Measurements from ENCODE around the gene CNTLN. TPM values are rescaled to one million over a fixed set of nuclear protein-coding genes. Genes with fewer than 3 reads are reported as not detected.

CNTLN gene
- total RNA-seq, 1 donor from 2014 or later = 16.7 TPM

DNA sequence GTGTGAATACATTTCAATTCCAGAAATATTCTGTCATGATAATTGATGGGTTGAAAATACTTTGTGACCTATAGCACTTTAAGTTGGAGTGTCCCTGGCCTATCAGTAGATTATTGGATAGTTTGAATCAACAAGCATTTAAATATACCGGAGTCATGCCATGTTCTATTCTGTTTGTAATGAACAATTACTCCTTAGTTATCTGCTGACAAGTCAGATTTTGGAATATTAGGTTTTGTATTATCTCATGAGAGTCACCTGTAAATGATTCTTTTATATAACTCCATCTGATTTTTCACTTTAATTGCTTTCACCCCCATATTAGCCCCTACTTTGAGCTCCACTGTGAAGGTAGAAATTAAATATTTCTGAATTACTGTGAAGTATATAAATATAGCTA is 351.6 kb downstream of the CNTLN start:
- no peaks in the 10 kb centered on the region for H3K27me3 Mint-ChIP-seq (ENCODE audit: low read depth)
- no peak overlapping the region for H3K27ac Mint-ChIP-seq (ENCODE audit: unreplicated experiment)
- H3K4me3 Mint-ChIP-seq = no peak overlapping the region
- H3K4me1 Mint-ChIP-seq = no peaks in the 10 kb centered on the region
- peaks cover 5% of the 10 kb centered on the region for H3K36me3 Mint-ChIP-seq (ENCODE audit: low read depth)
- no peak for DNase-seq (ENCODE audit: low read depth, low spot score)
- H3K9me3 Mint-ChIP-seq = no peaks in the 10 kb centered on the region
- TF ChIP-seq, protein P1, sequence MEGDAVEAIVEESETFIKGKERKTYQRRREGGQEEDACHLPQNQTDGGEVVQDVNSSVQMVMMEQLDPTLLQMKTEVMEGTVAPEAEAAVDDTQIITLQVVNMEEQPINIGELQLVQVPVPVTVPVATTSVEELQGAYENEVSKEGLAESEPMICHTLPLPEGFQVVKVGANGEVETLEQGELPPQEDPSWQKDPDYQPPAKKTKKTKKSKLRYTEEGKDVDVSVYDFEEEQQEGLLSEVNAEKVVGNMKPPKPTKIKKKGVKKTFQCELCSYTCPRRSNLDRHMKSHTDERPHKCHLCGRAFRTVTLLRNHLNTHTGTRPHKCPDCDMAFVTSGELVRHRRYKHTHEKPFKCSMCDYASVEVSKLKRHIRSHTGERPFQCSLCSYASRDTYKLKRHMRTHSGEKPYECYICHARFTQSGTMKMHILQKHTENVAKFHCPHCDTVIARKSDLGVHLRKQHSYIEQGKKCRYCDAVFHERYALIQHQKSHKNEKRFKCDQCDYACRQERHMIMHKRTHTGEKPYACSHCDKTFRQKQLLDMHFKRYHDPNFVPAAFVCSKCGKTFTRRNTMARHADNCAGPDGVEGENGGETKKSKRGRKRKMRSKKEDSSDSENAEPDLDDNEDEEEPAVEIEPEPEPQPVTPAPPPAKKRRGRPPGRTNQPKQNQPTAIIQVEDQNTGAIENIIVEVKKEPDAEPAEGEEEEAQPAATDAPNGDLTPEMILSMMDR (conservative IDR thresholded peaks at IDR 0.05) = no peak

DNA sequence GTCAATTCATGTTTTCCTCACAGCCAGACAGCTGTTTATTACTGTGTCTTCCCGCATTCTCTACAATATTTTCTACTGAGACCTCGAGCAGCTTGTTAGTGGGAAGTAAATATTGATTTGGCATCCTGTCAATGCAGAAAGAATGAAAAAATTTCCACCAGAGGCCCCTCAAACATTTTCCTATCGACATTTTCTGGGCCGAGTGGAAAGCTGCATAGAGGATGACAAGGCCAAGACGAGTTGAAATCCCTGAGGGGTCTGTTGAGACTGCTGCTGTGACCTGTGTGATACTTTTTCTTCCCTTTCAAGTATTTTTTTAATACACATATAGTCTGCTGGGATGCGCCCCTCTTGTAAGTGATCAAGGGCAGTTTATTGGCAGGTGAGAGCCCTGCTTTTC is 352.6 kb downstream of the CNTLN start:
- DNase-seq (ENCODE audit: low read depth, low spot score) = no peak

DNA sequence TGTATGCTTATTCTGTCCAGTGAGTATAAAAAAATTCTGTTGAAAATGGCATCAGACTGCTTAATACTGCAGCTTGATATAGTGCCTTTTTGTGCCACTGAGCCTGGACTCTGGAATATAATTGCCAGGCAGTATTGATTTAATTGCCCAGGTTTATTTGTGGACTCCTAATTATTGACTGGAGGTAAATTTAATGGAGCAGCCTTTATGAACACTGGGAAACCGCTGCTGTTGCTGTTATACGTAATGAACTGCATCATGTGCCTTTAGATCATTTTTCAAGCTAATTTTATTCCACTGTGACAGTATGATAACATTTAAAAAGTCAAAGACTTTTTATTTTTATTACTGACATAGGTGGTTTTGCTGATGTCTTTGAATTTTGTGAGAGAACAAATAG is 353.8 kb downstream of the CNTLN start:
- no peaks in the 10 kb centered on the region for H3K27me3 Mint-ChIP-seq (ENCODE audit: low read depth)
- no peaks in the 10 kb centered on the region for H3K4me1 Mint-ChIP-seq
- no peak overlapping the region for H3K27ac Mint-ChIP-seq (ENCODE audit: unreplicated experiment)
- no peak overlapping the region for H3K4me3 Mint-ChIP-seq
- DNase-seq (ENCODE audit: low read depth, low spot score) = no peak
- peaks cover 5% of the 10 kb centered on the region for H3K36me3 Mint-ChIP-seq (ENCODE audit: low read depth)
- H3K9me3 Mint-ChIP-seq = no peaks in the 10 kb centered on the region
- TF ChIP-seq, protein P1 (conservative IDR thresholded peaks at IDR 0.05) = no peak

More for the DNA sequence above, 352.6 kb downstream of the CNTLN start:
- no peaks in the 10 kb centered on the region for H3K9me3 Mint-ChIP-seq
- H3K27ac Mint-ChIP-seq (ENCODE audit: unreplicated experiment) = peak overlapping the region; percentile 29
- peaks cover 3% of the 10 kb centered on the region for H3K36me3 Mint-ChIP-seq (ENCODE audit: low read depth)
- H3K4me3 Mint-ChIP-seq = no peak overlapping the region
- no peaks in the 10 kb centered on the region for H3K27me3 Mint-ChIP-seq (ENCODE audit: low read depth)
- TF ChIP-seq, protein P1 (conservative IDR thresholded peaks at IDR 0.05) = no peak
- no peaks in the 10 kb centered on the region for H3K4me1 Mint-ChIP-seq

DNA sequence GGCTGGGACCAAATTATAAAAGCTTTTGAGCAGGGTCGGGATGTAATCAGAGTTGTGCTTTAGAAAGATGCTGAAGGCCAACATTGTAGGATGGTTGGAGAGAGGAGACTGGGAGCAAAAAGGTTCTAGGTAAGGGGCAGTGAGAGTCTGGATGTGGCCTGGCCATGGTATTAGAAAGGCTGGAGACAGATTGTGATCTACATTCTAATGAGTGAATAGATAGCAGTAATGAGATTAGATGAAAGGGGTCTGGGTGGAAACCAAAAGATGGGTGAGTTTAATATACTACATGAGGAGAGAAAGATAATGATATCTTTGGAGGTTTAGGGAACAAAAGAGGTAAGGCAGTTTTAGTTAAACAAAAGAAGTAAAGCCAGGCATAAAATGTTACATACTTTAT is 355.3 kb downstream of the CNTLN start:
- no peak overlapping the region for H3K4me3 Mint-ChIP-seq
- H3K9me3 Mint-ChIP-seq = no peaks in the 10 kb centered on the region
- TF ChIP-seq, protein P1 (conservative IDR thresholded peaks at IDR 0.05) = no peak
- no peak for DNase-seq (ENCODE audit: low read depth, low spot score)
- H3K27ac Mint-ChIP-seq (ENCODE audit: unreplicated experiment) = no peak overlapping the region
- peaks cover 2% of the 10 kb centered on the region for H3K36me3 Mint-ChIP-seq (ENCODE audit: low read depth)
- no peaks in the 10 kb centered on the region for H3K27me3 Mint-ChIP-seq (ENCODE audit: low read depth)
- H3K4me1 Mint-ChIP-seq = no peaks in the 10 kb centered on the region

DNA sequence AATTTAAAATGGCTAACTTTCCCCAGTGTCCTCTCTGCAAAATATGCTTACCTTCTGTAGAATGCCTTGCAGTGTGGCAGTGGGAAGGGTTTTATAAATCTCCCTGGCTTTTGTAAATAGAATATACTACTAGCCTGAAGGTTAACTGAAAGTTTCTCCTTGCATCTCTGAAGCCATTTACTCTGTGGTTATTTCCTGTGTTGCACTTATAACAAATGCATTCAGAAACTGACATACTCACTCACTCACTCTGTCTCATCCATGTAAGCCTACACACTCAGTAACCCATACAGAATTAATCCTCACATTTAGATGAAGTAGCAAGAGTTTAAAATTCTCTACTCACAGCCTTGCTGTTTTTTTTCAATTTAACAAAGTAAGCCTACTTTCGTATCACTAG is 356.9 kb downstream of the CNTLN start:
- Mint-ChIP-seq H3K27me3 (ENCODE audit: low read depth) (no peaks in the 10 kb centered on the region), H3K4me3 (no peak overlapping the region), H3K27ac (ENCODE audit: unreplicated experiment) (no peak overlapping the region), H3K4me1 (no peaks in the 10 kb centered on the region), H3K36me3 (ENCODE audit: low read depth) (peaks cover 5% of the 10 kb centered on the region), H3K9me3 (no peaks in the 10 kb centered on the region)
- TF ChIP-seq, protein P1 (conservative IDR thresholded peaks at IDR 0.05) = no peak
- DNase-seq (ENCODE audit: low read depth, low spot score) = no peak

GRCh38 chr9:17503196-17503595 is 368.4 kb downstream of the CNTLN start:
- TF ChIP-seq, protein P1 (conservative IDR thresholded peaks at IDR 0.05) = no peak
- no peak for DNase-seq (ENCODE audit: low read depth, low spot score)
- peaks cover 3% of the 10 kb centered on the region for H3K36me3 Mint-ChIP-seq (ENCODE audit: low read depth)
- no peaks in the 10 kb centered on the region for H3K4me1 Mint-ChIP-seq
- H3K4me3 Mint-ChIP-seq = no peak overlapping the region
- H3K27ac Mint-ChIP-seq (ENCODE audit: unreplicated experiment) = no peak overlapping the region
- H3K9me3 Mint-ChIP-seq = no peaks in the 10 kb centered on the region
- no peaks in the 10 kb centered on the region for H3K27me3 Mint-ChIP-seq (ENCODE audit: low read depth)

Data from neural crest cell (in vitro differentiated cells).